Transverse colon (tissue), 4 donors: ENCODE results near the gene FER.

ENCODE experiments used
- POLR2A ChIP-seq: fragments of 450-650 bp; IDR thresholded peaks from one replicate; pipeline ENCODE4 v1.6.1; 2016; ENCODE audit warnings: antibody characterized with exemption, mild to moderate bottlenecking, moderate library complexity
- POLR2AphosphoS5 ChIP-seq, 3 donors: sonication (generic); formaldehyde crosslinking; IDR thresholded peaks; one replicate each; pipeline ENCODE4 v1.6.1; 2016; ENCODE audit warnings: antibody characterized with exemption in 3 of 3
- TF ChIP-seq, protein P1 (sequence below), 5 experiments: fragments of 200-600 bp in 3 of 5; fragments of 450-650 bp in 2 of 5; sonication (generic) in 3 of 5; IDR thresholded peaks; 1 replicate in 2 of 5; 2 replicates in 3 of 5; pipeline ENCODE4 v1.5.1; 2016 to 2017; ENCODE audit warnings: antibody characterized with exemption in 5 of 5, inconsistent platforms in 3 of 5, mild to moderate bottlenecking in 2 of 5, moderate library complexity in 1 of 5

DNA sequence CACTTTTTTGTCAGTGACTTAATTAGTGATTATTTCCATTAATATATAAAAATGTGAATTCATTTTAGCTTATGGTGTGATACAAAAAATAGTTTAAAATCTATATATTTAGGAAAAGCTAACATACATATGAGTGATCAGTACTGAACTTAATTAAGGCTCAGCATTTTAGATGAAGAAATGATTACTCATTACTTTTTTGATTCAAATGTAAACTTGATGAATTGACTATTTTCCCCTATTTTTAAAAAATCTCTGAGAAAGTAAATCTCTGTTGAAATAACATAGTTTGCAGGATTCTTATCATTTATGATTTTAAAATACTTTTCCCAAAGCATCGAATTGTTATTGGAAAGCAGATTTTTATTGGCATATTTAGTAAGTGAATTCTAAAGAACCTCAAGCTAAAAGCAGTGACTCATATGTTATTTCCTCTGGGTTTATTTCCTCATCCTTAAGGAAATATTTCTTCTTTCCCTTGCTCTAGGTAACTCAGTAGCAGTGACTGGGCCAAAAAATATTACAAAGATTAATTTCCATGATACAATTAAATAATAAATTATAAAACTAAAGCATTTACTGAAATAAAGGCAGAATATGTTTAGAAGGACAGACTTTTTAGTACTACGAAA, 290.6 kb downstream of the FER start:
- TF ChIP-seq POLR2A (no peak), POLR2AphosphoS5 (IDR thresholded peaks at IDR 0.05) (no peak)
- TF ChIP-seq, protein P1, sequence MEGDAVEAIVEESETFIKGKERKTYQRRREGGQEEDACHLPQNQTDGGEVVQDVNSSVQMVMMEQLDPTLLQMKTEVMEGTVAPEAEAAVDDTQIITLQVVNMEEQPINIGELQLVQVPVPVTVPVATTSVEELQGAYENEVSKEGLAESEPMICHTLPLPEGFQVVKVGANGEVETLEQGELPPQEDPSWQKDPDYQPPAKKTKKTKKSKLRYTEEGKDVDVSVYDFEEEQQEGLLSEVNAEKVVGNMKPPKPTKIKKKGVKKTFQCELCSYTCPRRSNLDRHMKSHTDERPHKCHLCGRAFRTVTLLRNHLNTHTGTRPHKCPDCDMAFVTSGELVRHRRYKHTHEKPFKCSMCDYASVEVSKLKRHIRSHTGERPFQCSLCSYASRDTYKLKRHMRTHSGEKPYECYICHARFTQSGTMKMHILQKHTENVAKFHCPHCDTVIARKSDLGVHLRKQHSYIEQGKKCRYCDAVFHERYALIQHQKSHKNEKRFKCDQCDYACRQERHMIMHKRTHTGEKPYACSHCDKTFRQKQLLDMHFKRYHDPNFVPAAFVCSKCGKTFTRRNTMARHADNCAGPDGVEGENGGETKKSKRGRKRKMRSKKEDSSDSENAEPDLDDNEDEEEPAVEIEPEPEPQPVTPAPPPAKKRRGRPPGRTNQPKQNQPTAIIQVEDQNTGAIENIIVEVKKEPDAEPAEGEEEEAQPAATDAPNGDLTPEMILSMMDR (IDR thresholded peaks at IDR 0.05), result no peak
